NCI-H2029 (cell line): Measurements from ENCODE around the gene HLA-B.

Source experiments
- DNase-seq: peaks from one replicate; lab custom pipeline; 2025; lab: John Stamatoyannopoulos, UW

Gene HLA-B

GRCh38 chr6:31305703-31306219, 51.2 kb downstream of the HLA-B start:
- DNase-seq = no peak

GRCh38 chr6:31304683-31305082, 52.3 kb downstream of the HLA-B start:
- DNase-seq = no peak
